Keratinocyte (primary cell): Measurements from ENCODE around the gene UCHL5. TPM values are rescaled to one million over a fixed set of nuclear protein-coding genes. Genes with fewer than 3 reads are reported as not detected.

Source experiments
- DNase-seq: peaks from one replicate; pipeline ENCODE4 v3.0.0-alpha.2; 2011; ENCODE audit warnings: low read depth, missing footprints, low spot score
- FAIRE-seq: peaks from 2 replicates; lab custom pipeline; 2011; peaks lifted over from hg19 to GRCh38; lab: Jason Lieb, UNC
- H2AFZ ChIP-seq: 2 replicates; pipeline ENCODE4 v1.6.0; 2012; ENCODE audit warnings: low read length, control low read depth, inconsistent platforms; ENCODE audit not compliant: control insufficient read depth
- H3K27ac ChIP-seq: 2 replicates; pipeline ENCODE4 v1.5.1; 2011; ENCODE audit warnings: low read length; ENCODE audit not compliant: control insufficient read depth, insufficient read depth
- H3K27me3 ChIP-seq: 3 replicates; pipeline ENCODE4 v1.6.0; 2011; ENCODE audit warnings: low read length; ENCODE audit not compliant: control insufficient read depth, insufficient read depth; ENCODE audit errors: extremely low read depth
- H3K36me3 ChIP-seq, 2 experiments: 2 replicates in 1 of 2; 3 replicates in 1 of 2; pipeline ENCODE4 v1.5.1; 2011; ENCODE audit warnings: low read length in 2 of 2, mild to moderate bottlenecking in 1 of 2; ENCODE audit not compliant: control insufficient read depth in 2 of 2, insufficient read depth in 2 of 2; ENCODE audit errors: extremely low read depth in 1 of 2
- H3K4me1 ChIP-seq: 3 replicates; pipeline ENCODE4 v1.5.1; 2011; ENCODE audit warnings: low read length; ENCODE audit not compliant: control insufficient read depth, insufficient read depth; ENCODE audit errors: extremely low read depth
- H3K4me2 ChIP-seq: 3 replicates; pipeline ENCODE4 v1.6.0; 2011; ENCODE audit warnings: low read depth, low read length; ENCODE audit not compliant: control insufficient read depth, insufficient read depth; ENCODE audit errors: extremely low read depth
- H3K4me3 ChIP-seq, 3 experiments: fragments of 200-600 bp in 1 of 3; sonication (generic) in 1 of 3; 2 replicates in 2 of 3; 3 replicates in 1 of 3; pipeline ENCODE4 v1.5.1; 2011 to 2016; ENCODE audit warnings: low read length in 3 of 3, mild to moderate bottlenecking in 3 of 3, control low read depth in 2 of 3, inconsistent platforms in 1 of 3, low read depth in 1 of 3, mixed read lengths in 1 of 3, mixed run types in 1 of 3, moderate library complexity in 1 of 3; ENCODE audit not compliant: control insufficient read depth in 2 of 3, insufficient read depth in 2 of 3; ENCODE audit errors: extremely low read depth in 1 of 3
- H3K79me2 ChIP-seq: 2 replicates; pipeline ENCODE4 v1.6.0; 2012; ENCODE audit warnings: low read length; ENCODE audit not compliant: control insufficient read depth, insufficient read depth
- H3K9ac ChIP-seq: 3 replicates; pipeline ENCODE4 v1.6.0; 2011; ENCODE audit warnings: low read length; ENCODE audit not compliant: control insufficient read depth, insufficient read depth; ENCODE audit errors: extremely low read depth
- H3K9me1 ChIP-seq: 3 replicates; pipeline ENCODE4 v1.6.0; 2011; ENCODE audit warnings: low read length; ENCODE audit not compliant: control insufficient read depth, insufficient read depth; ENCODE audit errors: extremely low read depth
- H3K9me3 ChIP-seq: 2 replicates; pipeline ENCODE4 v1.5.1; 2012; ENCODE audit warnings: low read depth, low read length; ENCODE audit not compliant: control insufficient read depth
- H4K20me1 ChIP-seq: 3 replicates; pipeline ENCODE4 v1.6.0; 2011; ENCODE audit warnings: low read length; ENCODE audit not compliant: control insufficient read depth, insufficient read depth; ENCODE audit errors: extremely low read depth
- EZH2 ChIP-seq: IDR thresholded peaks from one replicate; pipeline ENCODE4 v1.6.1; 2012; ENCODE audit warnings: inconsistent platforms, mild to moderate bottlenecking, low read length, moderate library complexity
- dilution Hi-C: fragments of 300-500 bp; cut with MboI; formaldehyde crosslinking; loops from one replicate; pipeline ENCODE4 v1.7.0; 2020; ENCODE audit warnings: low sequenced_read_pairs; ENCODE audit not compliant: extremely low pct_ligation_motif_present
- polyA plus RNA-seq, 5 experiments: library from polyadenylated mRNA; depleted of rRNA in 3 of 5; stranded (reverse) in 3 of 5; stranded (forward) in 1 of 5; unstranded in 1 of 5; fragments of >200 nt; gene quantifications; 1 replicate in 1 of 5; 2 replicates in 3 of 5; 3 replicates in 1 of 5; pipeline versions ENCODE4 v1.2.1 to v1.2.3, GENCODE V29; 2011 to 2012; ENCODE audit warnings: missing spikeins in 2 of 5, low read depth in 1 of 5, low replicate concordance in 1 of 5
- TF ChIP-seq, protein P1 (sequence below), 3 experiments: IDR thresholded peaks in 1 of 3; conservative IDR thresholded peaks in 1 of 3; optimal IDR thresholded peaks in 1 of 3; 2 replicates in 2 of 3; 3 replicates in 1 of 3; pipeline versions ENCODE3 to v1.5.1; 2011; ENCODE audit warnings: low read length in 3 of 3, mild to moderate bottlenecking in 3 of 3, moderate library complexity in 2 of 3, control low read depth in 1 of 3, inconsistent platforms in 1 of 3; ENCODE audit not compliant: insufficient read depth in 2 of 3; ENCODE audit errors: extremely low read depth in 1 of 3

UCHL5 gene
- polyA plus RNA-seq, 1 donor (not counting 4 experiments of a cell fraction or from before 2014, with no cell fraction given) = 53.7 TPM

DNA sequence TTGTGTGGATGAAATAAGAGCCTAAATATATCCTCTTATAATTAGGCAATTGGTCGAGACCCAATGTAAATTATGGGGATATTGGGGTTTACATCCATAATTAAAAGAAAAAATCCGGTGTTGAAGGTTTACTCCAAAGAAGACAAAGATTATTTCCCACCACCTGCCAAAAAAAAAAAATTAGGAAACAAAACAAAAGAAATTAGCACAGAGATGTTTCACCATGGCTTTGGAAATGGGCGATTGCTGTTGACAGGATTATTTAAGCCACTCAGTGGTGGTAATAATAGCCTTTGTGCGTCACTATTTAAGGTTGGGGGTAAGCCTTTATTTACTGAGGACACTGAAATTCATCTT, 46.6 kb upstream of the UCHL5 start:
- Histone ChIP-seq H3K9ac (peak overlapping the region; percentile 71), H3K4me3 (peak overlapping the region; percentile 68 to 81 (median 80)), H3K79me2 (peaks cover 24% of the 10 kb centered on the region), H3K9me3 (no peaks in the 10 kb centered on the region), H3K36me3 (no peaks in the 10 kb centered on the region), H3K9me1 (no peaks in the 10 kb centered on the region), H3K4me1 (peaks cover 8% of the 10 kb centered on the region), H2AFZ (peak overlapping the region; percentile 87), H4K20me1 (no peaks in the 10 kb centered on the region), H3K27ac (peak overlapping the region; percentile 77), H3K27me3 (no peaks in the 10 kb centered on the region), H3K4me2 (peak overlapping the region; percentile 89)
- DNase-seq (no peak), FAIRE-seq (no peak)
- no peak for TF ChIP-seq EZH2
- TF ChIP-seq, protein P1, sequence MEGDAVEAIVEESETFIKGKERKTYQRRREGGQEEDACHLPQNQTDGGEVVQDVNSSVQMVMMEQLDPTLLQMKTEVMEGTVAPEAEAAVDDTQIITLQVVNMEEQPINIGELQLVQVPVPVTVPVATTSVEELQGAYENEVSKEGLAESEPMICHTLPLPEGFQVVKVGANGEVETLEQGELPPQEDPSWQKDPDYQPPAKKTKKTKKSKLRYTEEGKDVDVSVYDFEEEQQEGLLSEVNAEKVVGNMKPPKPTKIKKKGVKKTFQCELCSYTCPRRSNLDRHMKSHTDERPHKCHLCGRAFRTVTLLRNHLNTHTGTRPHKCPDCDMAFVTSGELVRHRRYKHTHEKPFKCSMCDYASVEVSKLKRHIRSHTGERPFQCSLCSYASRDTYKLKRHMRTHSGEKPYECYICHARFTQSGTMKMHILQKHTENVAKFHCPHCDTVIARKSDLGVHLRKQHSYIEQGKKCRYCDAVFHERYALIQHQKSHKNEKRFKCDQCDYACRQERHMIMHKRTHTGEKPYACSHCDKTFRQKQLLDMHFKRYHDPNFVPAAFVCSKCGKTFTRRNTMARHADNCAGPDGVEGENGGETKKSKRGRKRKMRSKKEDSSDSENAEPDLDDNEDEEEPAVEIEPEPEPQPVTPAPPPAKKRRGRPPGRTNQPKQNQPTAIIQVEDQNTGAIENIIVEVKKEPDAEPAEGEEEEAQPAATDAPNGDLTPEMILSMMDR (optimal IDR thresholded peaks at IDR 0.05 in 1 of 3, IDR thresholded peaks at IDR 0.05 in 1 of 3, conservative IDR thresholded peaks at IDR 0.05 in 1 of 3; ENCODE audit: extremely low read depth in 1 of 3, insufficient read depth in 2 of 3, low read length in 3 of 3) = no peak
- dilution Hi-C loops = no loop called here

DNA sequence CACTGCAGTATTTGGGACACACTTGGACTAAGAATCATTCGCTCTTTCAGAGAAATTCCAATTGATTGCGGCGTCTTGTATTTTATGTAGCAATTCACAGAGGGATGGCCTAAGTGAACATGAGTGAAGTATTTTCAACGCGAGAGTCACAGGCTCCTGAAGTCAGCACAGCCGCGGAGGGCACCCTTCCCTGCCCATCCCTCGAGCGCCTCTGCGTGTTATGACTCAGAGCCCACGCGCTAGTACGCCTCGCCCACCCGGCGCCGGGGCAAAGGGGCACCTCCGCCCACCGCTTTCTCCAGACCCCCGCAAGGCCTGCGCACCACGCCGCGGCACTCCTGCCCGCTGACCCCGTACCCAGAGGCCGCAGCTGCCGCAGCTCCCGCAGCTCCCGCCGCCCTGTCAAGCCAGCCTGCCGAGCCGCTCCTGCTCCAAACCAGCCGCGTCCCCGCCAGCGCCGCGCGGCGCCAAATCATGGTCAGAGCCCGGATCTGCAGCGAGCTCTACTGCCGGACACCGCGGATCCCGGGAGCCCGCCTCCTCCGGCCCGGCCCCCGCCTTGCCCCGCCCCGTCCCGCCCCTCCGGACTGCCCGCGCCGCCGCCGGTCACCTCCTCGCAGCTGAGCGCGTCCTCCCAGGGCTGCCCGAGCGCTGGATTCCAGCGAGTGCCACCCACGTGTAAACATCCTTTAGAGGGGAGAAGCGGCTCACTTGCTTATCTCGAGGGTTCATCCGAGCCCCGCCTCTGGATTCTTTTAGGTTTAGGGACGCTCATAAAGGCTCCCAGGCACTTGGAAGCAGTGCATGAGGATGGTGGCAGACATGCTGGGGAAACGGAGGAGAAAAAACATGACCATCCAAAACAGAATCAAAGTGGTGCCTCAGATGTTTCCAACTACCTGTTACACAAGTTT, 46.0 kb upstream of the UCHL5 start, which contains the start of gene GLRX2:
TSS of gene GLRX2 (minus strand) at position 508 of the 914 bp plus-strand sequence. CDS start at position 476, 32 bp downstream.
- Histone ChIP-seq H3K4me3 (peak within 1 kb of the TSS; percentile 68 to 81 (median 80)), H4K20me1 (no peaks in the 10 kb centered on the region), H3K36me3 (peaks cover 0 to 5% of the 10 kb centered on the region in 2 experiments), H3K9me3 (no peaks in the 10 kb centered on the region), H3K4me2 (peak within 1 kb of the TSS; percentile 89), H3K27ac (peak within 1 kb of the TSS; percentile 77), H3K9ac (peak within 1 kb of the TSS; percentile 71), H3K4me1 (peaks cover 8% of the 10 kb centered on the region), H3K79me2 (peaks cover 24% of the 10 kb centered on the region), H3K9me1 (no peaks in the 10 kb centered on the region), H2AFZ (peak within 1 kb of the TSS; percentile 94), H3K27me3 (no peaks in the 10 kb centered on the region)
- FAIRE-seq (peak; percentile 9), DNase-seq (no peak)
- TF ChIP-seq EZH2 = no peak
- TF ChIP-seq, protein P1 (optimal IDR thresholded peaks at IDR 0.05 in 1 of 3, IDR thresholded peaks at IDR 0.05 in 1 of 3, conservative IDR thresholded peaks at IDR 0.05 in 1 of 3; ENCODE audit: extremely low read depth in 1 of 3, insufficient read depth in 2 of 3, low read length in 3 of 3) = peak in 1 of 3 experiments; percentile 26
- dilution Hi-C loops = no loop called here
